HG03060 (cell line): Measurements from ENCODE around the gene MYO9A.
"Not testable (repeated sequence)": the region's sequence is repeated elsewhere in the genome, so short reads cannot be mapped to it uniquely, and the experiment has no call there.

Experiments
- ATAC-seq: cut with Tn5 transposase; IDR thresholded peaks from one replicate; pipeline ENCODE4 v1.9.1; 2021; ENCODE audit warnings: low read depth, moderate number of reproducible peaks; ENCODE audit not compliant: unreplicated experiment

Gene MYO9A

GRCh38 chr15:71888797-71889196 lies 229.2 kb downstream of the MYO9A start:
- no peak for ATAC-seq

DNA sequence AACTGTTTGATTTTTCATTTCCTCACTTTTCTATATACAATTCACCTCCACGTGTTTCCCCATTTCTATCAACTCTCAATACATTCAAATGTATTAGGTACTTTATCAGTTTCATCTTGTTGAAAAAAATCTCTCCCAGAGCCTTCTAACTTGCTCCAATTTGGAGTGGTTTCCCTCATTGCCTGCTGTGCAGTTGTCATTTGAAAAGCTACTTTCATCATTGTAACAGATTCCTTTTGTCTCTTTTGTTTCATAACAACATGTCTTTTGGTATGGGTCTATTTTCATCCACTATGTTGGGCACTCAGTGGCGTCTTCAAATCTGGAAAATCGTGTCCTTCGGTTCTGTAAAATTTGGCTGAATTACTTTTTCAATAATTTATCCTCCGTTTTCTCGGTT lies 232.6 kb downstream of the MYO9A start:
- no peak for ATAC-seq

DNA sequence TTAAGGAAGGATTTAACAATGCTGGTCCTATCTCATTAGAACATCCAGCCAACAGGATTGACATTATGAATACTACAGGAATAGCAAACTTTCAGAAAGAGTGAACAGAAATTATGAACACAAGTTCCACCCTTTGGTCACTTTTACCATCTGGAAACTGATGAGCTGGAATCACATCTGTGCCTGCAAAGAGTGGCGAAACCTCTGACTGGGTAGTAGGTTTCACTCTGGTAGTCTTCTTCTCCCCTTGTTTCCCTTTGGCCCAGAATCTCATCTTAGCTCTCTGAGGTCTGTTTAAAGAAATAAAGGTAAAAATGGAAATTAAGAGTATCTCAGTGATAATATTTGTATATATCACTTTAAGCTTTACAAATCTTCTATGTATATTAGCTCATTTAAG lies 234.5 kb downstream of the MYO9A start:
- no peak for ATAC-seq

DNA sequence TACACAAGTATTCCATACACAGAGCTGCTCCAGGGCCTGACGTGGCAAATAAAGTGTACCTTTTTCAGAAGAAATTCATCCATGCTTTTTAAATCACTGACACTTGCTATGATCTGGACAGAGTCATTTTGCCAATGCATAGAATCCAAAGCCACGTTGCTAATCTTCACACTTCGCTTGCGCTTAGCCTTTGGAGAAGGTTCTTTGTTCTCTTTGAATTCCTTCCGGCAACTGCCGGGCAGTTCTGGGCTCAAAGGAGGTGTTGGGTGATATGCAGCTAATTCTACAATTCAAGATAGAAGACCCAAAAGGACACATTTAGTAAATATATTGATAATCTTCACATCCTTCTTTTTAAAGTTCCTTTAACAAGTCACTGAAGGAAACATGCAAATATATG lies 237.7 kb downstream of the MYO9A start:
- no peak for ATAC-seq

DNA sequence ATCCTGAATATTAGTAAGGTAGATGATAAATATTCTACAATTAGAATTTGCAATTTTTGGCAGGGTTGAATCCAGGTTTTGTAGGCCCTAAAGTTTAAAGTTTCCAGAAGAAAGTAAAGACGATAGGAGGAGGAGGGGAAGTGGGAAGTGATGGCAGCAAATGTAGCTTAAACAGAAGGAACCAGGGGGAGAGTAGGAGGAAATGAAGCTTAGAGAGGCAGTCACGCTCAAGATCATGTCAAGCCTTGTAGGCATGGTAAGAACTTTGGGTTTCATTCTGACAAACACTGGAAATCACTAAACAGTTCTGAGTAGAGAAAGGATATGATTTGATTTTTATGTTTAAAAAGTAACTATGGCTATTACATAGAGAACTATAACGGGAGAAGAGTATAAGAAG lies 243.7 kb downstream of the MYO9A start:
- ATAC-seq: no peak

GRCh38 chr15:71858232-71858631 lies 259.7 kb downstream of the MYO9A start:
- ATAC-seq: not testable (repeated sequence)

DNA sequence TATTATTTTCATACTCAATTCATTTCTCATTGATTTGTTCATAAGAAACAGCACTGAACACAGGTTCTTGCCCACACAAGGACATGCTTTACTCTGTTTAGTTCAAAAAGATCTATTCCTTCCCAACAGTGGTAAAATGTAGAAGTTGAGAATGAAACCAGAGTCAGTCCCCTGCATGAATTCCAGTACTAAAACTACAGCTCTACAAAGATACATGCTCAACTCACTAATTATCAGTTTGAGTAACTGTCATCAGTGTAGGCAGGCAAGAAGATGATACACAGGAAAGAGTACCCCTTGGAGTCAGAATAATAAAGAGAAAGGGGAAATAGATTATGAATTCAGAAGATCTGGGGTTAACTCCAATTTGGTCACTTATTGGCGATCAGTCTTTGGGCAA lies 264.4 kb downstream of the MYO9A start:
- ATAC-seq: no peak

DNA sequence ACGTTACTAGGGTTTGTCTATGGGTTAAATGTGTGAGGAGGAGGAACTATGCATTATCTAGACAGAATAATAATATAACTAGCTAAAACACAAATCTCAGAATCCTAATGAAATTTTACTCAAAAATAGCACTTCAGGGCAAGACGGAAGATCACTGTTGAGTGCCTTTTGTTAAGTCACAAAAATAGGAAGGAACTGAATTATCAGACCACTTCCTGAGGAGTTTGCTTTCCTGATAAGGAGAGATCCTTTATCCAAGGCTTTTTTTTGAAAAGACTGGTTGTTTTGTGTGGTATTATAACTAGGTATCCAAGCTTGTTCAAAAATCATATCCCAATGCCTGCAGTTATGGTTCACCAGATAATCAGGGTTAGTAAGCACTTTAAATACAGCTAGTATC lies 273.0 kb downstream of the MYO9A start:
- no peak for ATAC-seq

- no peak for ATAC-seq
These were observed 276.4 kb downstream of the MYO9A start for GRCh38 chr15:71841563-71841962.

GRCh38 chr15:71830981-71831380 lies 287.0 kb downstream of the MYO9A start:
- no peak for ATAC-seq

- ATAC-seq: no peak
These were observed 291.8 kb downstream of the MYO9A start for GRCh38 chr15:71826196-71826595.

DNA sequence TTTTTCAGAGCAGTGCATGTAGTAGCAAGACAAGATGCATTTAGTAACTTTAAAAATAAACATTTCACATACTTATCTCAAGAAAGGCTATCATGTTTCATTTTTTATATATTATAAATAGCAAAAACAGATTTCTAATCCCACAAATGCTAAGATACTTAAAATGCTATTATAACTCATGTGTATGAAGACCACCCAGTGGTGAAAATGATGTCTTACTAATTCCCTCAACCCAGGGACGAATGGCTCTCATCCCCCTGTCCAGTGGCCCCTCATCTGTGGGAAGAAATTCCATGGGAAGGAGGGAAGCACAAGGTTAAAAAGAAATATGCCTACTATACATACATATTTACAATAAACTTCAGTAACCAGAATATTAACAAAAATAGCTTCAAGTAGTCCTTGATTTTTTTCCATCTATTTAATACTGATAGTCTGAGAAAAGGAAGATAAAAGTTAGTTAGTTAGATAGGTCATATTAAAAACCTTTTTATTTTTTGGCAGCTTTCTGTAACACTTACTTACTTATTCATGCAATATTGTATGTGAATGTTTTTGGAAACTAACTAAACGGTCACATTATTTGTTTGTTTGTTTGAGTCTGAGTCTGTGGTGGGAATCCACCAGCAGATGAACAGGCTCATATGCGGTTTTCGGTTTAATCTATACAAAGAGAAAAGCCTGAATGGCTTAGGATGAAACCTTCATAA lies 292.8 kb downstream of the MYO9A start:
- ATAC-seq: no peak

- no peak for ATAC-seq
These were observed 294.1 kb downstream of the MYO9A start for GRCh38 chr15:71823801-71824200.

- no peak for ATAC-seq
These were observed 294.9 kb downstream of the MYO9A start for GRCh38 chr15:71822890-71823630.

- no peak for ATAC-seq
These were observed 296.3 kb downstream of the MYO9A start for GRCh38 chr15:71821547-71822129.

DNA sequence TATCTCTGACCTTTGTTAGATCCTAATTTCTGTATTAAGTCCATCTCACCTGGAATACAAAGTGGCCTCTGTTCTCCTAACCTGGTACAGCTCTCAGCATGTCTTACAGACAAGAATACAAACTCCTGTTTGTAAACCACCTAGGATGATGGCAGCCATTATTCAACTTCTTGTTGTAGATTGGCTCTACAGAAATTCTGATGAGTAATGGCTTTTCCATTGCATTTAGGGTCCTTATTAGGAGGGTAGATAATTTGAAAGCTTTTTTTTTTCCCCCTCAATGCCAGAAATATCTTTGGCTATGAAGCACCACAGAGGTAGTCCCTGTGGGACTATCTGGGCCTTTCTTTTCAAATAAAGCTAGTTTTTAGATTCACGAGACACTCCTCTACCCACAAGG lies 297.8 kb downstream of the MYO9A start:
- no peak for ATAC-seq

DNA sequence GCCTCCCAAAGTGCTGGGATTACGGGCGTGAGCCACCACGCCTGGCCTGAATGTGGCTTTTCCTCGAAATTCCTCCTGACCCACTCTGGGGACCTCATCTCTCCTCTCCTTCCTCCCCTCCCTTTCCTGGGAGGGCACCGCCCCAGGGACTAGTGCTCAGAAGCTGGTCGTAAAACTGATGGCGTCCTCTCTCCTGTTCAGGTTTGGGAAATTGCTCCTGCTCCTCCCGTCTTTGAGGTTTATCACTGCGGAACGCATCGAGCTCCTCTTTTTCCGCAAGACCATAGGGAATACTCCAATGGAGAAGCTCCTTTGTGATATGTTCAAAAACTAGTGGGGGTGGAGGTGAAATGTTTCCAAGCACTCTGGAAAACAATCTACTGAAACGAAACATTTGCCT lies 300.6 kb downstream of the MYO9A start:
- no peak for ATAC-seq

DNA sequence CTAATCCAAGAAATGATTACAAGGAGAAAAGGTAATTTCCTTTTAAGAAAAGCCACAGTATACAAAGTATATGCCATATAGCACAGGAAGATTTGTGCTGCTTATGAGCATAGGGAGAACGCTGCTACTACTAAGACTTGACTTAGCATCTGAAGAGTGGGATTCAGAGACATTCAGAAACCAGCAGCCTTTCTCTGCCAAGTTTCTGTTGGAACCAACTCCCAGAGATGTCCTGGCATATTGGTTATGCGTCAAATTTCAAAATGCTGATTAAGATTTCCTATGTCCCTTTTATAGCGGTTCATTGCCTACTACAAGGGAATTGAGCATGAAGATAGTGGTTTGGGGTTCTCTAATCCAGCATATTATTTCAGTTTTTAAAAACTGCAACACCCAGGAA lies 302.6 kb downstream of the MYO9A start:
- no peak for ATAC-seq

DNA sequence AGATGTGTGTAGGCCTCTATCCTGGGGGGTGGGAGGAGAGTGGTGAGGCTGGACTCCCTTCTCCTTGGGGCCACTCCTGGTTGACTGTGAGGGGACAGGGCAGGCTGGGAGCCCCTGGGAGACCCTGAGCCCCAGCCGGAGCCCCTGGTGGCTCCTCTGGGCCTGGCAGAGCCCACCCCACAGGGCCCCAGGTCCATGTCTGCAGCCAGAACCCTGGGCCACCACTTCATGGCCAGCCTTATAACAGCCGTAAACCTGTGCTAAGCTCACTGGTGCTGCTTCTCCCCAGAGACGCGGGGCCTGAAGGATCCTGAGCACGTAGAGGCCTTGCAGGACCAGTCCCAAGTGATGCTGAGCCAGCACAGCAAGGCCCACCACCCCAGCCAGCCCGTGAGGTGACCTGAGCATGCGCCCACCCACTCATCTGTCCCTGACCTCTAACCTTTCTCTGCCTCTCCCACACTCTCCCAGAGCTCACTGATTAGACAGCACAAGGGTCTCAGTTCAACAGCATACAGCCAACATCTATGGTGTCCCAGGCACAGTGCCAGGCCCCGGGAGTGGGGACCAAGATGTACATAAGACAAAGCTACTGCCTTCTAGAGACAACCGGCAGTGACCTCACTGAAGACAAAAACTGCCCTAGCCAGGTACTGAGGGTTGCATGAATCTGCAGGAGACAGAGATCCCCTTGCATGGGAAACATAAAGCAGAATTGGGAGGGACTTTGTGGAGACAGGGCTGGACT lies 304.1 kb downstream of the MYO9A start:
- ATAC-seq: no peak

DNA sequence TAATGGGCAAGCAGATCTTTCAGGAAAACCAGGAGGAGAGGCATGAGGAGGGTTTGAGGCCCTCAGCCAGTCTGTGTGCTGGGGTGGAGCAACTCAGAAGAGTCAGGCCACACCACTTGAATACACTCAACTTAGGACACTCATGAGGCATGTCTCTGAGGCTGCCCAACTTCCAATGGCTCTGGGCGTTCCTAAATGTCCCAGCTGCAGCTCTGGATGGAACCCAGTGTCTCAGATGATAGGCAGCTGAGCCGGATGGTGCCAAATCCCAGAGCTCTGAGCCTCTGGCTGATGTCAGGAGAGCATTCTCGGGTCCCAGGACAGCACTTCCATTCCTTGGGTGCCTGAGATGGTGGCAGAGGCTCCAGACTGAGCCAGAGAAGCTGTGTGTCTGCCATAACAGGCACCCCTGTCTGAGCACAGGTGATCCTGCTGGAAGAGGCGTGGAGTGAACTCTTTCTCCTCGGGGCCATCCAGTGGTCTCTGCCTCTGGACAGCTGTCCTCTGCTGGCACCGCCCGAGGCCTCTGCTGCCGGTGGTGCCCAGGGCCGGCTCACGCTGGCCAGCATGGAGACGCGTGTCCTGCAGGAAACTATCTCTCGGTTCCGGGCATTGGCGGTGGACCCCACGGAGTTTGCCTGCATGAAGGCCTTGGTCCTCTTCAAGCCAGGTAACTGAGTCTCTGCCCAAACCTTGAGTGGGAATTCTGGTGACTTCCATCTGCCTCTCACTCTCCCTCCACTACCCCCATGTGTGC lies 304.8 kb downstream of the MYO9A start:
- ATAC-seq: no peak
